C4-2B (cell line): Measurements from ENCODE around the gene OR13A1.

ENCODE experiments used
- CTCF ChIP-seq: fragments of 450-650 bp; conservative IDR thresholded peaks from 2 replicates; pipeline ENCODE4 v1.5.1; 2017; ENCODE audit warnings: mild to moderate bottlenecking
- ZFX ChIP-seq: fragments of 450-650 bp; IDR thresholded peaks from 2 replicates; pipeline ENCODE4 v1.6.1; 2017

DNA sequence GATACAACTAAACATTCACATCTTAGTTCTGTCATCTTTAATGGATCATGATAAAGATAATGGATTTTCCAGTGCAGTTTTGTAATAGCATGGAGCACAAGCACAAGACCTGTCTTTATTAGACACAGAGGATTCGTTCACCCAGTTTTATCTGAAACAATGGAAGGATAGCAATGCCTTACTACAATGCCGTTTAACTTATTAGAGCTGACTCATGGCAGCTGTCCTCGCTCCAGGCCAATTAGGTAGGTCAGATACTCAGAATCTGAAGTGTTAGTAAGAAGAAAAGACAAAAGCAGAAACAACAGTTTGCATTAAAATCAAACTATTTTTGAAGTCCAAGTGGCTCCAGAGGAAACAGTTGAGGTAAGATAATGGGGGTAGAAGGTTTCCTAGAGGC, 12.8 kb downstream of the OR13A1 start:
- TF ChIP-seq CTCF (no peak), ZFX (no peak)
